NK-92 (cell line): Measurements from ENCODE around the gene TPH1.

Experiments
- DNase-seq: peaks from one replicate; lab custom pipeline; 2025; ENCODE audit not compliant: unreplicated experiment; lab: John Stamatoyannopoulos, UW

Gene TPH1

GRCh38 chr11:18046116-18046777 is at the start of gene TPH1:
Gene TPH1 (minus strand): TSS chr11:18046269. CDS start chr11:18040762, 5,507 bp downstream.
- DNase-seq = no peak

GRCh38 chr11:18093959-18094358 is 47.9 kb upstream of the TPH1 start:
- DNase-seq = no peak

GRCh38 chr11:18091731-18092130 is 45.7 kb upstream of the TPH1 start:
- no peak for DNase-seq

GRCh38 chr11:18088966-18089365 is 42.9 kb upstream of the TPH1 start:
- no peak for DNase-seq

GRCh38 chr11:18088366-18088765 is 42.3 kb upstream of the TPH1 start:
- DNase-seq = no peak

- no peak for DNase-seq
Measured at GRCh38 chr11:18081551-18081950, 35.5 kb upstream of the TPH1 start.

- no peak for DNase-seq
Measured at GRCh38 chr11:18080451-18080850, 34.4 kb upstream of the TPH1 start.

- no peak for DNase-seq
Measured at GRCh38 chr11:18078909-18079308, 32.8 kb upstream of the TPH1 start.

GRCh38 chr11:18075444-18075843 is 29.4 kb upstream of the TPH1 start:
- DNase-seq = no peak

GRCh38 chr11:18071098-18071705 is 25.1 kb upstream of the TPH1 start:
- DNase-seq = no peak

GRCh38 chr11:18067372-18067771 is 21.3 kb upstream of the TPH1 start:
- no peak for DNase-seq

GRCh38 chr11:18066626-18067025 is 20.6 kb upstream of the TPH1 start:
- no peak for DNase-seq

GRCh38 chr11:18065572-18065971 is 19.5 kb upstream of the TPH1 start:
- DNase-seq = no peak

- DNase-seq = no peak
Measured at GRCh38 chr11:18064450-18065054, 18.5 kb upstream of the TPH1 start.

- DNase-seq = no peak
Measured at GRCh38 chr11:18063862-18064434, 17.9 kb upstream of the TPH1 start.

- DNase-seq = no peak
Measured at GRCh38 chr11:18063125-18063524, 17.1 kb upstream of the TPH1 start.

- no peak for DNase-seq
Measured at GRCh38 chr11:18061351-18061750, 15.3 kb upstream of the TPH1 start.

GRCh38 chr11:18056561-18057181 is 10.6 kb upstream of the TPH1 start:
- DNase-seq = no peak

GRCh38 chr11:18054511-18055103 is 8.5 kb upstream of the TPH1 start:
- DNase-seq = no peak

GRCh38 chr11:18050848-18051247 is 4.8 kb upstream of the TPH1 start:
- DNase-seq = no peak

GRCh38 chr11:18036456-18036855 is 9.6 kb downstream of the TPH1 start:
- DNase-seq = no peak
